ENCODE measurements around the gene ZMYM2. TPM values are rescaled to one million over a fixed set of nuclear protein-coding genes. Genes with fewer than 3 reads are reported as not detected.

The ZMYM2 gene
- total and polyA plus RNA-seq, 2 donors (not counting 3 experiments of a cell fraction or from before 2014, with no cell fraction given): 14.7 to 75.3 TPM

- H3K4me2 ChIP-seq (ENCODE audit: insufficient read depth, low read length): peak overlapping the region; percentile 27
- intact Hi-C loops (cut with micrococcal nuclease): loop anchor here (1.0 kb wide), 1 partner anchor 7 kb away; no protein-coding TSS in a partner anchor
These were observed 161.4 kb downstream of the ZMYM2 start for GRCh38 chr13:20119960-20120359.

More at GRCh38 chr13:20119960-20120359, 161.4 kb downstream of the ZMYM2 start:
- H3K36me3 ChIP-seq (ENCODE audit: control insufficient read depth in 2 of 2, extremely low read depth in 1 of 2, insufficient read depth in 2 of 2, low read length in 2 of 2): no peaks in the 10 kb centered on the region
- peaks cover 2% of the 10 kb centered on the region for H3K4me1 ChIP-seq (ENCODE audit: control insufficient read depth, extremely low read depth, insufficient read depth, low read length)
- peak overlapping the region; percentile 64 for H2AFZ ChIP-seq (ENCODE audit: low read depth, low read length)
- peaks cover 1 to 10% of the 10 kb centered on the region in 2 experiments for H3K27me3 ChIP-seq (ENCODE audit: control insufficient read depth in 2 of 2, insufficient read depth in 2 of 2, low read length in 2 of 2)
- H3K4me3 ChIP-seq (replicated peaks in 1 of 3; ENCODE audit: insufficient read depth in 1 of 3, low read depth in 1 of 3, low read length in 3 of 3): peak overlapping the region in 1 of 3 experiments; percentile 26
- H3K9me3 ChIP-seq (replicated peaks; ENCODE audit: control insufficient read depth, insufficient read depth, low read length): no peaks in the 10 kb centered on the region
- FAIRE-seq (peak; percentile 18), DNase-seq (ENCODE audit: low read depth, low spot score) (no peak)
- no peak for TF ChIP-seq POLR2A (IDR thresholded peaks at IDR 0.05; ENCODE audit: low read depth, low read length)
- TF ChIP-seq MYC (IDR thresholded peaks at IDR 0.05; ENCODE audit: low read depth, low read length): no peak
- TF ChIP-seq, protein P1, sequence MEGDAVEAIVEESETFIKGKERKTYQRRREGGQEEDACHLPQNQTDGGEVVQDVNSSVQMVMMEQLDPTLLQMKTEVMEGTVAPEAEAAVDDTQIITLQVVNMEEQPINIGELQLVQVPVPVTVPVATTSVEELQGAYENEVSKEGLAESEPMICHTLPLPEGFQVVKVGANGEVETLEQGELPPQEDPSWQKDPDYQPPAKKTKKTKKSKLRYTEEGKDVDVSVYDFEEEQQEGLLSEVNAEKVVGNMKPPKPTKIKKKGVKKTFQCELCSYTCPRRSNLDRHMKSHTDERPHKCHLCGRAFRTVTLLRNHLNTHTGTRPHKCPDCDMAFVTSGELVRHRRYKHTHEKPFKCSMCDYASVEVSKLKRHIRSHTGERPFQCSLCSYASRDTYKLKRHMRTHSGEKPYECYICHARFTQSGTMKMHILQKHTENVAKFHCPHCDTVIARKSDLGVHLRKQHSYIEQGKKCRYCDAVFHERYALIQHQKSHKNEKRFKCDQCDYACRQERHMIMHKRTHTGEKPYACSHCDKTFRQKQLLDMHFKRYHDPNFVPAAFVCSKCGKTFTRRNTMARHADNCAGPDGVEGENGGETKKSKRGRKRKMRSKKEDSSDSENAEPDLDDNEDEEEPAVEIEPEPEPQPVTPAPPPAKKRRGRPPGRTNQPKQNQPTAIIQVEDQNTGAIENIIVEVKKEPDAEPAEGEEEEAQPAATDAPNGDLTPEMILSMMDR (IDR thresholded peaks at IDR 0.05; ENCODE audit: extremely low read depth in 1 of 2, insufficient read depth in 1 of 2, low read depth in 1 of 2, low read length in 2 of 2): no peak
- no peak for TF ChIP-seq POLR2AphosphoS5 (IDR thresholded peaks at IDR 0.05; ENCODE audit: insufficient read depth, low read depth, low read length)
- TF ChIP-seq, protein P2, sequence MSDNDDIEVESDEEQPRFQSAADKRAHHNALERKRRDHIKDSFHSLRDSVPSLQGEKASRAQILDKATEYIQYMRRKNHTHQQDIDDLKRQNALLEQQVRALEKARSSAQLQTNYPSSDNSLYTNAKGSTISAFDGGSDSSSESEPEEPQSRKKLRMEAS (IDR thresholded peaks at IDR 0.05; ENCODE audit: insufficient read depth, insufficient read length): no peak
- no peak for TF ChIP-seq FOS (IDR thresholded peaks at IDR 0.05; ENCODE audit: borderline replicate concordance, insufficient read depth, low read length)
- no peak for TF ChIP-seq EZH2 (IDR thresholded peaks at IDR 0.05; ENCODE audit: borderline replicate concordance, low read depth, low read length, severe bottlenecking)
- no peak for TF ChIP-seq GATA2 (IDR thresholded peaks at IDR 0.05; ENCODE audit: insufficient read depth, insufficient read length, low read depth, low read length)
- no peak for TF ChIP-seq JUN (IDR thresholded peaks at IDR 0.05; ENCODE audit: borderline replicate concordance, insufficient read depth, insufficient read length, low read depth)
- no TSS peak for BruUV-seq (replicated peaks)
- CTCF ChIA-PET: interaction anchor here (1.3 kb wide), 1 partner anchor 29 kb away, joined by 3 read pairs; no protein-coding TSS in a partner anchor
- dilution Hi-C loops (cut with MboI; ENCODE audit: extremely low pct_ligation_motif_present, low sequenced_read_pairs): no loop called here
- no peaks in the 10 kb centered on the region for H4K20me1 ChIP-seq (replicated peaks; ENCODE audit: control insufficient read depth, extremely low read depth, insufficient read depth, low read length)
- no peaks in the 10 kb centered on the region for H3K9me1 ChIP-seq (replicated peaks; ENCODE audit: control insufficient read depth, extremely low read depth, insufficient read depth, low read length)
- H3K27ac ChIP-seq (ENCODE audit: insufficient read depth, low read depth, low read length): no peak overlapping the region
- POLR2A ChIA-PET: interaction anchor here (0.5 to 1.1 kb wide), 2 partner anchors 14 to 85 kb away, joined by 3 to 5 read pairs; no protein-coding TSS in a partner anchor
- H3K79me2 ChIP-seq (ENCODE audit: control insufficient read depth, insufficient read depth, low read length): no peaks in the 10 kb centered on the region
- H3K9ac ChIP-seq (replicated peaks; ENCODE audit: extremely low read depth, insufficient read depth, low read length): no peak overlapping the region
